Progenitor cell of endocrine pancreas (in vitro differentiated cells): ENCODE data around the gene HPN. TPM values are rescaled to one million over a fixed set of nuclear protein-coding genes. Genes with fewer than 3 reads are reported as not detected.
A peak's percentile ranks its signal among the peaks of the same experiment; 100 is the strongest.
"Not testable (repeated sequence)": the region's sequence is repeated elsewhere in the genome, so short reads cannot be mapped to it uniquely, and the experiment has no call there.

Experiments
- DNase-seq: peaks from one replicate; pipeline ENCODE4 v3.0.0; 2021; ENCODE audit warnings: low spot score; ENCODE audit not compliant: unreplicated experiment
- H3K27ac Mint-ChIP-seq: 2 replicates; pipeline ENCODE4 v1.8.0; 2021; ENCODE audit warnings: mild to moderate bottlenecking, moderate library complexity, mixed read lengths
- H3K27me3 Mint-ChIP-seq: 2 replicates; pipeline ENCODE4 v1.8.0; 2021; ENCODE audit warnings: mixed read lengths
- H3K36me3 Mint-ChIP-seq: 2 replicates; pipeline ENCODE4 v1.8.0; 2022; ENCODE audit warnings: mixed read lengths; ENCODE audit not compliant: insufficient read depth
- H3K4me1 Mint-ChIP-seq: 2 replicates; pipeline ENCODE4 v1.8.0; 2021; ENCODE audit warnings: low read depth, mixed read lengths
- H3K4me3 Mint-ChIP-seq: 2 replicates; pipeline ENCODE4 v1.8.0; 2021; ENCODE audit warnings: low read depth, mild to moderate bottlenecking, moderate library complexity, mixed read lengths
- H3K9me3 Mint-ChIP-seq: 2 replicates; pipeline ENCODE4 v1.8.0; 2021; ENCODE audit warnings: low read depth, mixed read lengths
- total RNA-seq: library from RNA; stranded (reverse); gene quantifications from 2 replicates; pipeline ENCODE4 v1.2.1, GENCODE V29; 2021
- TF ChIP-seq, protein P1 (sequence below): fragments of 200-600 bp; sonication (generic); IDR thresholded peaks from one replicate; pipeline ENCODE4 v1.5.0; 2021; ENCODE audit warnings: antibody characterized with exemption, mild to moderate bottlenecking; ENCODE audit not compliant: unreplicated experiment

The HPN gene
- total RNA-seq, 1 donor from 2014 or later, result 70.5 TPM

DNA sequence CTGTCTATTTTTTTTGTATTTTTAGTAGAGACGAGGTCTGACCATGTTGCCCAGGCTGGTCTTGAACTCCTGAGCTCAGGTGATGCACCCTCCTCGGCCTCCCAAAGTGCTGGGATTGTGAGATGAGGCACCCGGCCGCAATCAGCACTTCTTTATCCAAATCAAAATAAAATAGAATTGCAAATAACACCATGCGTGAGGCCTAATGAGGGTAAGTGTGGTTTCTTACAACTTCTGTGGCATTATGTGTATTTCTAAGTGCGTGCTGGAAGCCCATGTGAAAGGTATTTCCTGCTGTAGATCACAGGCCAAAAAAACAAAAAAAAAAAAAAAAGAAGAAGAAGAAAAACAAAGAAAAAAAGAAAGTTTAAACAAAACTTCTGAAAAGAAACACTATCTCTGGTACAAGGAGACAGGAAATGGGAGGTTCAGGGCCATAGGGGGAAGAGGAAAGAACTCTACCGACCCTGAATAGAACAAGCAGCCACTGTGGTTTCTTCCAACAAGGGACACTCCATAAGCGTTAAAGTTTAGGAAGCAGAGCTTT is 44.4 kb upstream of the HPN start:
- DNase-seq, result no peak
- Mint-ChIP-seq H3K4me1 (peaks cover 17% of the 10 kb centered on the region), H3K27ac (no peak overlapping the region), H3K27me3 (no peaks in the 10 kb centered on the region), H3K9me3 (no peaks in the 10 kb centered on the region), H3K4me3 (no peak overlapping the region), H3K36me3 (no peaks in the 10 kb centered on the region)
- TF ChIP-seq, protein P1, sequence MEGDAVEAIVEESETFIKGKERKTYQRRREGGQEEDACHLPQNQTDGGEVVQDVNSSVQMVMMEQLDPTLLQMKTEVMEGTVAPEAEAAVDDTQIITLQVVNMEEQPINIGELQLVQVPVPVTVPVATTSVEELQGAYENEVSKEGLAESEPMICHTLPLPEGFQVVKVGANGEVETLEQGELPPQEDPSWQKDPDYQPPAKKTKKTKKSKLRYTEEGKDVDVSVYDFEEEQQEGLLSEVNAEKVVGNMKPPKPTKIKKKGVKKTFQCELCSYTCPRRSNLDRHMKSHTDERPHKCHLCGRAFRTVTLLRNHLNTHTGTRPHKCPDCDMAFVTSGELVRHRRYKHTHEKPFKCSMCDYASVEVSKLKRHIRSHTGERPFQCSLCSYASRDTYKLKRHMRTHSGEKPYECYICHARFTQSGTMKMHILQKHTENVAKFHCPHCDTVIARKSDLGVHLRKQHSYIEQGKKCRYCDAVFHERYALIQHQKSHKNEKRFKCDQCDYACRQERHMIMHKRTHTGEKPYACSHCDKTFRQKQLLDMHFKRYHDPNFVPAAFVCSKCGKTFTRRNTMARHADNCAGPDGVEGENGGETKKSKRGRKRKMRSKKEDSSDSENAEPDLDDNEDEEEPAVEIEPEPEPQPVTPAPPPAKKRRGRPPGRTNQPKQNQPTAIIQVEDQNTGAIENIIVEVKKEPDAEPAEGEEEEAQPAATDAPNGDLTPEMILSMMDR, result no peak

DNA sequence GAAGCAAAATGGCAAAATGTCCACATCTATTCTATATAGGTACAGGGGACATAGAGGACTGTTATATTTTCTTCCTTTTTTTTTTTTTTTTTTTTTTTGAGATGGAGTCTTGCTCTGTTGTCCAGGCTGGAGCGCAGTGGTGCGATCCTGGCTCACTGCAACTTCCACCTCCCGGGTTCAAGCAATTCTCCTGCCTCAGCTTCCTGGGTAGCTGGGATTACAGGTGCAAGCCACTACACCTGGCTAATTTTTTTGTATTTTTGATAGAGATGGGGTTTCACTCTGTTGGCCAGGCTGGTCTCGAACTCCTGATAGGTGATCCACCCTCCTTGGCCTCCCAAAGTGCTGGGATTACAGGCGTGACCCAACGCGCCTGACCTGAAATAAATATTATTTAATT is 43.3 kb upstream of the HPN start:
- peaks cover 24% of the 10 kb centered on the region for H3K4me1 Mint-ChIP-seq
- H3K27me3 Mint-ChIP-seq, DNase-seq, H3K4me3 Mint-ChIP-seq, H3K9me3 Mint-ChIP-seq, H3K36me3 Mint-ChIP-seq, H3K27ac Mint-ChIP-seq: not testable (repeated sequence)

DNA sequence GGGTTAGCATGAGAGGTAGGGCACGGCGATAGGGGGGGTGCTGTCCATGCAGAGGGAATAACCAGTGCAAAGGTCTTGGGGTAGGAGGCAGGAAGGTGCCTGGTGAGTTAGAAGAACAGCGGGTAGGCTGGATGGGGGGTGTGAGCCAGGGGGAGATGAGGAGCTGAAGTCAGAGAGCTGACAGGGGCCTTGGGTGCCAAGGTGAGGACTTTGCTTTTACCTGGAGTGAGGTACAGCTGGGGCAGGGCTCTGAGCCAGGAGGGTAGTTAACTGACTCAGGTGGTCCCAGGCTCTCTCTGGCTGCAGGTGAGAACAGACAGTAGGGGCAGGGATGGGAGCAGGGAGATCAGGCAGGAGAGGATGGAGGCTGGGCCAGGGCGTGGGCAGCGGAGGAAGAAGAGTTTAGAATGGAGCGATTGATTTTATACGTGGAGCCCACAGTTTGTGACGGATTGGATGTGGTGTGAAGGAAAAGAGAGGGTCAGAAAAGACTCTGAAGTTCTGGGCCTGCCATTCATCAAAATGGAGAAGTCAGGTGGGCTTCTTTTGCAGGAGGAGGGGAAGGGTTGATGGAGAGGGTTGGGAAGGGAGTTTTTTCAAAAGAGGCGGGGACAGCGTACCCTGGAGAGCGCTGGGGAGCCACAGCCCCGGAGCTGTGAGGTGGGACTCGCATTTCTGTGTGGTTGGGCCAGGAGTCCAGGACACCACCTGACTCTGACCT is 42.6 kb upstream of the HPN start:
- Mint-ChIP-seq H3K4me1 (peaks cover 30% of the 10 kb centered on the region), H3K27ac (peak overlapping the region; percentile 97), H3K27me3 (no peaks in the 10 kb centered on the region), H3K9me3 (no peaks in the 10 kb centered on the region), H3K4me3 (peak overlapping the region; percentile 78), H3K36me3 (no peaks in the 10 kb centered on the region)
- DNase-seq, result no peak
- TF ChIP-seq, protein P1, result no peak

DNA sequence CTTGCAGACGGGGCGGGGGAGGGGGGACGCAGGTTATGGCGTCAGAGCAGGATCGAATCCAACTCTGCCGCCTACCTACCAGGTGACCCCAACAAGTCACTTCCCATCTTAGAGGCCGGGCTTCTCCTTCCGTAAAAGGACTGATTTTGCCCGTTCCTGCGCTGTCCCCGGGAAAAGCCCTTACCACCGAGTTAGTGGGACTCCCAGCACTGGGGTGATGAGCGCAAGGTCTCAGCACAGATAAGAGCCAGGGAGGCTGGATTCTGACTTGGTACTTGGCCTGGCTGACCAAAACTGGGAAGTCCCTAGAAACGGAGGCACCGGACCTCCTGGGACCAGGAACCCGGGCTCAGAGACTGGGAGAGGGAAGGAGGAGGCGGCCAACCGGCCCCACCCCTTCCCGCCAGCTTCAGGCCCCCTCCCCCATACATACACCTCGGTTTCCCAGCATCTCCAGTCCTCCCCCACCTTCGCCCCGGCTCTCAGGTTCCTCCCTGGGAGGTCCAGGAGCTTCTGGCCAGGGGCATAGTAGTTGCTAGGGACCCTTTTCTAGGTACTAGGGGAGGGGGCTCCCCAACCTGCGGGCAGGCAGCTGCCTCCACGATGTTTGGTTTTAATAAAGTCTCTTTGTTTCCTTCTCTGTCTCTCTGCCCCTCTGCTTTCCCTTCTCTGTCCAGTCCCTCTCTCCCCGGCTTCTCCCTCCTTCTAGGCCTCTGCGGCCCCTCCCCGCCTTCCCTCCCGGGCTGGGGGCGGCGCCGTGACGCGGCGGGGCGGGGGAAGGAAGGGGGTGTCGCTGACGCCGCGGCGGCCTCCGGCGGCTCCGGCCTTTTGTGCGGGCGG is 41.8 kb upstream of the HPN start, which contains the start of gene GRAMD1A:
GRAMD1A (plus strand) TSS at position 826 of the 840 bp plus-strand sequence. CDS start 156 bp downstream, outside the sequence.
- TF ChIP-seq, protein P1, result no peak
- peak within 1 kb of the TSS; percentile 97 for H3K27ac Mint-ChIP-seq
- H3K9me3 Mint-ChIP-seq, result no peaks in the 10 kb centered on the region

DNA sequence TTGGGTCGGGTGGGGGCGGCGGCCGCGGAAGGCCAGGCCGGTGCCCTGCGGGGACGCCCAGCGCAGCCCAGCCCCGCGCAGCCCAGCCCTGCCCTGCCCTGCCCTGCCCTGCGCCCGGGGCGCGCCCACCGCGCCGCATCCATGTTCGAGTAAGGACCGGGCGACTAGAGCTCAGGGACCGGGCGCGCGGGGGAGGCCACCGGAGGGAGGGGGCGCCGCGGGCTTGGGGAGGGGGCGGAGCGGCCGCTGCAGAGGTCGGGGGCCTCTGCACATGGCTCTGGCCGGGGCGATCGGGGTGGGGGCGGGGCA is 41.2 kb upstream of the HPN start:
- no peak overlapping the region for H3K27ac Mint-ChIP-seq
- no peaks in the 10 kb centered on the region for H3K27me3 Mint-ChIP-seq
- H3K36me3 Mint-ChIP-seq, result peaks cover 2% of the 10 kb centered on the region
- TF ChIP-seq, protein P1, result no peak
- H3K4me1 Mint-ChIP-seq, result peaks cover 36% of the 10 kb centered on the region
- no peak for DNase-seq
- no peak overlapping the region for H3K4me3 Mint-ChIP-seq
- no peaks in the 10 kb centered on the region for H3K9me3 Mint-ChIP-seq

More for the DNA sequence above, 41.8 kb upstream of the HPN start, which contains the start of gene GRAMD1A:
- H3K4me3 Mint-ChIP-seq, result peak within 1 kb of the TSS; percentile 91
- H3K27me3 Mint-ChIP-seq, result no peaks in the 10 kb centered on the region
- peaks cover 34% of the 10 kb centered on the region for H3K4me1 Mint-ChIP-seq
- peaks cover 2% of the 10 kb centered on the region for H3K36me3 Mint-ChIP-seq
- peak; percentile 67 for DNase-seq
